ENCODE data around the gene ARHGAP21.

ARHGAP21 gene

GRCh38 chr10:24574161-24574560 is 149.5 kb downstream of the ARHGAP21 start:
- DNase-seq (ENCODE audit: low read depth): no peak

- no peak for DNase-seq (ENCODE audit: low read depth)
Observed at GRCh38 chr10:24571870-24572450, 151.7 kb downstream of the ARHGAP21 start.

GRCh38 chr10:24570658-24571426 is 152.8 kb downstream of the ARHGAP21 start:
- DNase-seq (ENCODE audit: low read depth): no peak

GRCh38 chr10:24569828-24570657 is 153.6 kb downstream of the ARHGAP21 start:
- DNase-seq (ENCODE audit: low read depth): no peak

GRCh38 chr10:24569330-24569796 is 154.3 kb downstream of the ARHGAP21 start:
- no peak for DNase-seq (ENCODE audit: low read depth)

- no peak for DNase-seq (ENCODE audit: low read depth)
Observed at GRCh38 chr10:24568042-24568441, 155.6 kb downstream of the ARHGAP21 start.

- DNase-seq (ENCODE audit: low read depth): no peak
Observed at GRCh38 chr10:24561453-24561852, 162.2 kb downstream of the ARHGAP21 start.

GRCh38 chr10:24556750-24557742 is 166.6 kb downstream of the ARHGAP21 start:
- DNase-seq (ENCODE audit: low read depth): no peak

GRCh38 chr10:24556126-24556749 is 167.4 kb downstream of the ARHGAP21 start:
- no peak for DNase-seq (ENCODE audit: low read depth)

GRCh38 chr10:24554036-24554435 is 169.7 kb downstream of the ARHGAP21 start:
- no peak for DNase-seq (ENCODE audit: low read depth)

GRCh38 chr10:24553051-24553612 is 170.6 kb downstream of the ARHGAP21 start:
- no peak for DNase-seq (ENCODE audit: low read depth)

- no peak for DNase-seq (ENCODE audit: low read depth)
Observed at GRCh38 chr10:24552346-24553016, 171.2 kb downstream of the ARHGAP21 start.

GRCh38 chr10:24551161-24551560 is 172.5 kb downstream of the ARHGAP21 start:
- DNase-seq (ENCODE audit: low read depth): no peak

GRCh38 chr10:24550680-24551079 is 173.0 kb downstream of the ARHGAP21 start:
- no peak for DNase-seq (ENCODE audit: low read depth)

GRCh38 chr10:24545585-24545984 is 178.1 kb downstream of the ARHGAP21 start:
- DNase-seq (ENCODE audit: low read depth): no peak

- no peak for DNase-seq (ENCODE audit: low read depth)
Observed at GRCh38 chr10:24544776-24545175, 178.9 kb downstream of the ARHGAP21 start.

GRCh38 chr10:24542314-24543270 is 181.1 kb downstream of the ARHGAP21 start:
- no peak for DNase-seq (ENCODE audit: low read depth)

GRCh38 chr10:24541239-24541753 is 182.4 kb downstream of the ARHGAP21 start:
- DNase-seq (ENCODE audit: low read depth): no peak

- DNase-seq (ENCODE audit: low read depth): no peak
Observed at GRCh38 chr10:24536636-24537035, 187.1 kb downstream of the ARHGAP21 start.
